Stimulated activated CD8-positive, alpha-beta memory T cell treated with anti-CD3 and anti-CD28 coated beads, Interleukin-7, amount 100 ng/mL, for 4 hours (primary cell): ENCODE data around the gene MTREX.

Experiments
- DNase-seq, 2 donors: peaks; one replicate each; pipeline ENCODE4 v3.0.0-alpha.2; 2020; ENCODE audit warnings: low read depth in 2 of 2

MTREX gene

DNA sequence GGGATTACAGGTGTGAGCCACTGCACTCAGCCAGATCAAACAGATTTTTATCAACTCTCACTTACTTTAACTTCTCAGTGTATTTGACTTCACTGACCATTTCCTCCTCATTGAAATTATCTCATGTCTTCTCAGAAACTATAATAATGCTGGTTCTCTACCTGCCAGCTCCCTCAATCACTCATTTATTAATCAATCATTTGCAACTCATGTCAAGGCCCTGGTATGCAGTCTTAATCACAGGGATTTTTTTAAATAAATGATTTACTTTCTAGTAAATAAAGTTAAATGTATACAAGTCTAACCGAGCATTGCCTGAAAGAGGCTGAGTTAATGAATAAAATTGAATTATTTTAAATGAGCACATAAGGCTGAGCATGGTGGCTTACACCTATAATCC lies 163.7 kb downstream of the MTREX start:
- DNase-seq = no peak

DNA sequence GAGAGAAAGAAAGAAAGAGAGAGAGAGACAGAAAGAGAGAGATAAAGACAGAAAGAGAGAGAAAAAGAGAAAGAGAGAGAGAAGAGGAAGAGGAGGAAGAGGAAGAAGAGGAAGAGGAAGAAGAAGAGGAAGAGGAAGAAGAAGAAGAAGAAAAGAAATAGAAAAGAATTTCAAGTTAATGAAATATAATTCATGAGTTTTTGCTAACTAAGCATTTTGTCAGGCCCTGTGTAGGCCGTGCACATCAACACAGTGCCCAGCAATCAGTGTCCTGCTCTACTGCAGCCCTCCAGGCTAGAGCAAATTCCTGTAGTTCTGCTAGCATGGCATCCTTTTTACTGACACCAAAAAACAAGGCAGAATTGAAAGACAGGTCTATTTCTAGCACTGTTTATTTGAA lies 164.9 kb downstream of the MTREX start:
- DNase-seq = no peak
